GM13977 (cell line): ENCODE results near the gene AGAP1.

Experiments
- DNase-seq: peaks from one replicate; pipeline ENCODE4 v3.0.0; 2012; ENCODE audit warnings: low spot score
- in situ Hi-C: fragments of 300-500 bp; cut with MboI; formaldehyde crosslinking; loops from one replicate; pipeline ENCODE4 v1.12.0; 2022; ENCODE audit warnings: low sequenced_read_pairs, low pct_unique_long_range_greater_than_20kb, mixed read lengths, inconsistent platforms; ENCODE audit not compliant: unreplicated experiment
- TF ChIP-seq, protein P1 (sequence below): IDR thresholded peaks from 2 replicates; pipeline ENCODE4 v1.5.1; 2012; ENCODE audit warnings: mild to moderate bottlenecking, control low read depth; ENCODE audit not compliant: insufficient read depth; ENCODE audit errors: extremely low read depth, missing control alignments

Gene AGAP1

DNA sequence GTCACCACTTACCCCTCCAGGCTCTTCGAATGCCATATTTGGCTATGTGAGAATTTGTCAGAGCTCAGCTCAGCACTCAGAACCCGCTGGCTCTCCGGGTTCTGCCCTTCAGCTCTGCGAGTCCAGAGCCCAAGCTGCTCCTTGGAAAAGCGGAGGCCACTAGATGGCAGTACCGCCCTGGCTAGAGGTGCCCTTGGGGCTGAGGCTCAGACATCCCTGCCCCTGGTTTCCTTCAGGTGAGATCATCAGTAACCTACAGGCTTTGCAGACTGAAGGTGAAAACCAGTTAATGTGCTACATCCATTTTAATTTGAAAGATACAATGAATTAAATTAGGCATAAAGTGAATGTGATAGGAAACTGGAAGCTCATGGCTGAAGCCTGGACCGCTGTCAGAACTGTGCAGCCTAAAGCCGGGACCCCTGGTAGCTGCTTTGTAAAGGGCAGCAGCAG is 285.6 kb downstream of the AGAP1 start:
- in situ Hi-C loops = loop anchor here (25.0 kb wide), 1 partner anchor 408 kb away; no protein-coding TSS in a partner anchor
- DNase-seq = peak; percentile 69
- TF ChIP-seq, protein P1, sequence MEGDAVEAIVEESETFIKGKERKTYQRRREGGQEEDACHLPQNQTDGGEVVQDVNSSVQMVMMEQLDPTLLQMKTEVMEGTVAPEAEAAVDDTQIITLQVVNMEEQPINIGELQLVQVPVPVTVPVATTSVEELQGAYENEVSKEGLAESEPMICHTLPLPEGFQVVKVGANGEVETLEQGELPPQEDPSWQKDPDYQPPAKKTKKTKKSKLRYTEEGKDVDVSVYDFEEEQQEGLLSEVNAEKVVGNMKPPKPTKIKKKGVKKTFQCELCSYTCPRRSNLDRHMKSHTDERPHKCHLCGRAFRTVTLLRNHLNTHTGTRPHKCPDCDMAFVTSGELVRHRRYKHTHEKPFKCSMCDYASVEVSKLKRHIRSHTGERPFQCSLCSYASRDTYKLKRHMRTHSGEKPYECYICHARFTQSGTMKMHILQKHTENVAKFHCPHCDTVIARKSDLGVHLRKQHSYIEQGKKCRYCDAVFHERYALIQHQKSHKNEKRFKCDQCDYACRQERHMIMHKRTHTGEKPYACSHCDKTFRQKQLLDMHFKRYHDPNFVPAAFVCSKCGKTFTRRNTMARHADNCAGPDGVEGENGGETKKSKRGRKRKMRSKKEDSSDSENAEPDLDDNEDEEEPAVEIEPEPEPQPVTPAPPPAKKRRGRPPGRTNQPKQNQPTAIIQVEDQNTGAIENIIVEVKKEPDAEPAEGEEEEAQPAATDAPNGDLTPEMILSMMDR = peak; percentile 78

DNA sequence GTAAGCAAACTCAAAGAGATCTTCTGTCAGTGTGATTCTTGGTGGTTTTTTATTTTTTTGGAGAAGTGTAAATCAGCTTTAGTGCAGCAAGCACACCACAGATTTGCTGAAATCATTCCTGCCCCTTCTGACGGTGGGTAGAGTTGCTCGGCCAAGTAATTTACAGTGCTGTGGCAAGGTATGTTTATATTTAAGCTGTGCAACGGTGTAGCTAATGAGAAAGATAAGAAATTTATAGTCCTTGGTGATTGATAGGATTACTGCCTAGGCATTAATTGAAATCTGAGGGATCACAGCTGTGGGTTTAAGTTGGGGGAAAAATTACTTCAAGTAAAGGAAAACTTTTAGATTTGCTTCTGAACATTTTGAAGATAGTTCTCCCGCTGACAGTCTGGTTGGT is 286.6 kb downstream of the AGAP1 start:
- TF ChIP-seq, protein P1 = no peak
- DNase-seq = no peak
- in situ Hi-C loops = loop anchor here (25.0 kb wide), 1 partner anchor 407 kb away; no protein-coding TSS in a partner anchor

DNA sequence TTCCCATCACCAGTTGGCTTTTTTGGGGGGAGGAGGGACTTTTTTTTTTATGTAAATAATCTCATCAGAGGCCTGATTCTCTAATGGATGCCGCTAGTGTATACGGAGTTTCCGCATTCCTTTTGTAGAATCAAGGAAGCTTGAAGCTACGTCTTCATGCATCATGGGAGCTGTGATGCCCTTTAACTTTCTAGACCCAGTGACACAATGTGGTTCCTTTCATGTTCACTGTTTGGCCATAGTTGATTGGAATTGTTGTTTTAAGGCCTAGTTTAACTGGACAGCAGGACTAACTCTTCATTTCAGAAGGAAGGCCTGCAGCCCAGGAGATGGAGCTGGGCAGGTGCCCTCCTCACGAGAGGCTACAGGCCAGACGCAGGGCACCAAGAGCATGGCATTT is 287.9 kb downstream of the AGAP1 start:
- TF ChIP-seq, protein P1 = no peak
- in situ Hi-C loops = loop anchor here (25.0 kb wide), 1 partner anchor 406 kb away; no protein-coding TSS in a partner anchor
- DNase-seq = no peak

DNA sequence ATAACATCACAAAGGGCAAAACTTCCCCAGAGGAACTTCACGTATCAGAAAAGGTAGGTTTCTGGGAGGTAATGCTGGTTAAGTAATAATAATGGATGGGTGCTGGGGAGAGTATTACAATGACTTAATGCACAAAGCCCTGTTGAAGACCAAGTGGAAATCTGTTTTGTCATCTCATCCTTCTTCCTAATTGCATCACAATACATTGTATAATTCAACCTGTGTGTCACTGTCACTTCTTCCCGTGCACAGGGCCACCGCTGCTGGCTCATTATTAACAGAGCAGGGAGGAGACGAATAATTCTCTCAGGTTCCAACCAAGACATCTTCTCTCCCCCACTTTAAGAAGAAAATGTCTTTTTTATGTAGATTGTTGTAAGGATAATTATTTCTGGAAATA is 290.9 kb downstream of the AGAP1 start:
- in situ Hi-C loops = loop anchor here (25.0 kb wide), 1 partner anchor 403 kb away; no protein-coding TSS in a partner anchor
- DNase-seq = no peak
- TF ChIP-seq, protein P1 = no peak

DNA sequence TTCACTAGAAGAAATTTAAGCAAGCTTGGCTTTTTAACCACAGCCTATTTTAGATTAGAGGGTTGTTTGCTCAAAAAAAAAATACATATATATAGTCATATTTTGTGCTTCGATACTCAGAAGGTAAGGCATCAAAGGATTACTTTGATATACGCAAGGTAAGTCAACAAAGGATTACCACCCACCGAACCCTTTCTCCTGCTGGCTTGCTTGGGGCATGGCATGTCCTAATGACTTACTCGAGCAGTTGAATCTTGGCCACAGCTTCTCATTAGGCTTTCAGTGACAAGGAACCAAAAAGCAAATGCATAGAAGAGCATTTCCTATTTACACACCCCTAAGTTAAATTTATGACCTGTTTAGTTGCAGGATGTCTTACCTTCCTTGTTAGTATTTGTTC is 295.7 kb downstream of the AGAP1 start:
- in situ Hi-C loops = loop anchor here (25.0 kb wide), 1 partner anchor 398 kb away; no protein-coding TSS in a partner anchor
- TF ChIP-seq, protein P1 = no peak
- DNase-seq = no peak

DNA sequence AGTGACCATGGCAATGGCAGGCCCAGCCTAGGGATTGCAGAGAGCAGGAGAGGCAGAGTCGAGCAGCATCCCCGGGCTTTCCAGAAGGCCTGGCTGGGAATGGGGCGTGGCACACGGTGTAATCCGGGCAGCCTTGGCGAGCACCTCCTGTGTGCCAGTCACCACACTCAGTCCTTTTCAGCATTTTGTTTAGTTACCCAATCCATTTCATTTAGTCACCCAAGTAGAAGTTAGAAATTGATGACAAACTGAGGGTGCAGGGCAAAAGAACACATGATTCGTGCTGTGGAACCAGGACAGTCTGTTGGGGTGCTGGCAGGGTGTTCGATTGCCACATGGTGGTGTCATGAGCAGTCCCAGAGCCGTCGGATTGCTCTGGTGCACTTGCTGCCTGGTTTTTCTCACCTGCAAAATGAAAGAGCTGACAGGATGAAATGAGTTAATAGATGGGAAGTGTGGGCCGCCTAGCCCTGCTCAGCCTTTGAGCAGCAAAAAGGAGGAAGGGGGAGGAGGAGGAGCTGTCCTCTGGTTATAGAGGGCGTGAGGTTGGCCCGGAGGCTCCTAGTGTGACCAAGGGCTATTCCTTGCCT is 299.4 kb downstream of the AGAP1 start:
- in situ Hi-C loops = loop anchor here (25.0 kb wide), 1 partner anchor 394 kb away; no protein-coding TSS in a partner anchor
- TF ChIP-seq, protein P1 = peak; percentile 17
- no peak for DNase-seq
